ENCODE measurements around the gene ZNF646.

The ZNF646 gene

GRCh38 chr16:31064882-31065461, 9.2 kb upstream of the ZNF646 start:
- no peak overlapping the region for H2BK120ac ChIP-seq (ENCODE audit: low read depth, low read length)
- H4K91ac ChIP-seq (ENCODE audit: low read depth, low read length, poor library complexity), result no peak overlapping the region
- H2AK5ac ChIP-seq (ENCODE audit: low read depth, low read length), result no peak overlapping the region
- H3K23ac ChIP-seq (ENCODE audit: low read depth, low read length, poor library complexity), result no peak overlapping the region
- H3K18ac ChIP-seq (ENCODE audit: low read length), result no peak overlapping the region
- no peak overlapping the region for H2BK12ac ChIP-seq (ENCODE audit: low read length)
- H3K14ac ChIP-seq (ENCODE audit: low read length), result no peak overlapping the region
- WGBS, 2 donors (ENCODE audit: extremely low coverage in 2 of 2, insufficient read length in 2 of 2, insufficient replicate concordance in 1 of 2), result no CpG with 5 or more reads among the region's 4 CpGs
- peaks cover 26 to 54% of the 10 kb centered on the region in 2 donors for H3K36me3 ChIP-seq (replicated peaks in 1 of 2; ENCODE audit: control insufficient read depth in 2 of 2, insufficient read depth in 2 of 2, low read length in 2 of 2)
- H3K4ac ChIP-seq (ENCODE audit: low read length), result no peak overlapping the region
- H3K4me1 ChIP-seq (ENCODE audit: control insufficient read depth in 2 of 2, insufficient read depth in 1 of 2, low read depth in 1 of 2, low read length in 2 of 2), result peaks cover 0 to 3% of the 10 kb centered on the region in 2 donors
- H2AFZ ChIP-seq (ENCODE audit: low read length), result no peak overlapping the region
- H3K4me3 ChIP-seq (ENCODE audit: low read length in 2 of 2), result no peak overlapping the region
- no peak overlapping the region for H3K9ac ChIP-seq (ENCODE audit: low read depth, low read length, poor library complexity)
- H3K9me3 ChIP-seq (replicated peaks in 1 of 2; ENCODE audit: control insufficient read depth in 2 of 2, insufficient read depth in 1 of 2, low read depth in 1 of 2, low read length in 2 of 2), result no peaks in the 10 kb centered on the region
- H3K27ac ChIP-seq (replicated peaks; ENCODE audit: low read length), result no peak overlapping the region
- H3K4me2 ChIP-seq (ENCODE audit: insufficient read depth, low read length, poor library complexity, severe bottlenecking), result no peak overlapping the region
- H3K27me3 ChIP-seq (ENCODE audit: control insufficient read depth in 3 of 3, insufficient read depth in 3 of 3, low read depth in 1 of 3, low read length in 3 of 3), result no peaks in the 10 kb centered on the region
- H2BK5ac ChIP-seq (ENCODE audit: low read length), result no peak overlapping the region
- H3K79me1 ChIP-seq (ENCODE audit: low read depth, low read length), result peaks cover 13% of the 10 kb centered on the region
- no peak for DNase-seq (ENCODE audit: low spot score)
- H4K8ac ChIP-seq (ENCODE audit: low read depth, low read length), result no peak overlapping the region
- no peak overlapping the region for H2BK15ac ChIP-seq (ENCODE audit: low read length)

DNA sequence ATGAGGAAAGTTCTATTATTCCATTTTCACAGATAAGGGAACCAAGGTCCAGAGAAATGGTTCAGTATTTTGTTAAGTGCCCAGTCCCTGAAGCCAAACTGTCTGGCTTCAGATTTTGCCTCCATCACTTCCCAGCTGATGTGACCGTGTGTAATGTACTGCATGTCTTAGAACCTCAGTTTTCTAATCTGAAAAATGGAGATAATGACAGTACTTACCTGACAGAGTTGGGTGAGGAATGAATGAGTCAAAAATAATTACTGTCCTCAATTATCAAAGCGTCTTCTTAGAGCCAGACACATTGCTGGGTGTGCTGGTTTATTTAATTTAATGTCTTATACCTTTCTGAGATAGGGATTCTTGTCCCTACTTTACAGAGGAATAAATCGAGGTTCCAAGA, 6.9 kb upstream of the ZNF646 start:
- H2BK15ac ChIP-seq (ENCODE audit: low read length), result no peak overlapping the region
- H3K9me3 ChIP-seq (replicated peaks in 1 of 2; ENCODE audit: control insufficient read depth in 2 of 2, insufficient read depth in 1 of 2, low read depth in 1 of 2, low read length in 2 of 2), result no peaks in the 10 kb centered on the region
- peaks cover 10 to 31% of the 10 kb centered on the region in 2 donors for H3K36me3 ChIP-seq (replicated peaks in 1 of 2; ENCODE audit: control insufficient read depth in 2 of 2, insufficient read depth in 2 of 2, low read length in 2 of 2)
- H3K4me1 ChIP-seq (ENCODE audit: control insufficient read depth in 2 of 2, insufficient read depth in 1 of 2, low read depth in 1 of 2, low read length in 2 of 2), result peaks cover 4 to 6% of the 10 kb centered on the region in 2 donors
- H2BK12ac ChIP-seq (ENCODE audit: low read length), result no peak overlapping the region
- H3K79me1 ChIP-seq (ENCODE audit: low read depth, low read length), result peaks cover 13% of the 10 kb centered on the region
- H2BK120ac ChIP-seq (ENCODE audit: low read depth, low read length), result no peak overlapping the region
- H3K27ac ChIP-seq (replicated peaks; ENCODE audit: low read length), result no peak overlapping the region
- H3K14ac ChIP-seq (ENCODE audit: low read length), result no peak overlapping the region
- H3K4me3 ChIP-seq (ENCODE audit: low read length in 2 of 2), result no peak overlapping the region
- H3K23ac ChIP-seq (ENCODE audit: low read depth, low read length, poor library complexity), result no peak overlapping the region
- H2AK5ac ChIP-seq (ENCODE audit: low read depth, low read length), result no peak overlapping the region
- H3K18ac ChIP-seq (ENCODE audit: low read length), result no peak overlapping the region
- H3K27me3 ChIP-seq (ENCODE audit: control insufficient read depth in 3 of 3, insufficient read depth in 3 of 3, low read depth in 1 of 3, low read length in 3 of 3), result no peaks in the 10 kb centered on the region
- no CpG with 5 or more reads among the region's 3 CpGs for WGBS, 2 donors (ENCODE audit: extremely low coverage in 2 of 2, insufficient read length in 2 of 2, insufficient replicate concordance in 1 of 2)
- no peak overlapping the region for H2AFZ ChIP-seq (ENCODE audit: low read length)
- DNase-seq (ENCODE audit: low spot score), result no peak
- H2BK5ac ChIP-seq (ENCODE audit: low read length), result no peak overlapping the region
- no peak overlapping the region for H4K8ac ChIP-seq (ENCODE audit: low read depth, low read length)
- no peak overlapping the region for H3K4ac ChIP-seq (ENCODE audit: low read length)
- H3K9ac ChIP-seq (ENCODE audit: low read depth, low read length, poor library complexity), result no peak overlapping the region
- no peak overlapping the region for H3K4me2 ChIP-seq (ENCODE audit: insufficient read depth, low read length, poor library complexity, severe bottlenecking)
- no peak overlapping the region for H4K91ac ChIP-seq (ENCODE audit: low read depth, low read length, poor library complexity)

- H2AK5ac ChIP-seq (ENCODE audit: low read depth, low read length), result no peak overlapping the region
- H3K23ac ChIP-seq (ENCODE audit: low read depth, low read length, poor library complexity), result no peak overlapping the region
- peak overlapping the region; percentile 92 for H3K4me2 ChIP-seq (ENCODE audit: insufficient read depth, low read length, poor library complexity, severe bottlenecking)
- no CpG with 5 or more reads among the region's 4 CpGs for WGBS, 2 donors (ENCODE audit: extremely low coverage in 2 of 2, insufficient read length in 2 of 2, insufficient replicate concordance in 1 of 2)
- H3K27ac ChIP-seq (replicated peaks; ENCODE audit: low read length), result no peak overlapping the region
- H3K36me3 ChIP-seq (replicated peaks in 1 of 2; ENCODE audit: control insufficient read depth in 2 of 2, insufficient read depth in 2 of 2, low read length in 2 of 2), result peaks cover 7 to 20% of the 10 kb centered on the region in 2 donors
- H3K27me3 ChIP-seq (ENCODE audit: control insufficient read depth in 3 of 3, insufficient read depth in 3 of 3, low read depth in 1 of 3, low read length in 3 of 3), result no peaks in the 10 kb centered on the region
- peaks cover 7% of the 10 kb centered on the region for H3K79me1 ChIP-seq (ENCODE audit: low read depth, low read length)
- no peak overlapping the region for H2BK12ac ChIP-seq (ENCODE audit: low read length)
- H2BK15ac ChIP-seq (ENCODE audit: low read length), result no peak overlapping the region
- no peak overlapping the region for H2BK5ac ChIP-seq (ENCODE audit: low read length)
- no peak overlapping the region for H3K18ac ChIP-seq (ENCODE audit: low read length)
- DNase-seq (ENCODE audit: low spot score), result no peak
- no peak overlapping the region for H3K4ac ChIP-seq (ENCODE audit: low read length)
- peak overlapping the region in 1 of 2 donors; percentile 80 for H3K4me3 ChIP-seq (ENCODE audit: low read length in 2 of 2)
- H2AFZ ChIP-seq (ENCODE audit: low read length), result no peak overlapping the region
- H3K4me1 ChIP-seq (ENCODE audit: control insufficient read depth in 2 of 2, insufficient read depth in 1 of 2, low read depth in 1 of 2, low read length in 2 of 2), result peaks cover 4 to 7% of the 10 kb centered on the region in 2 donors
- H3K14ac ChIP-seq (ENCODE audit: low read length), result no peak overlapping the region
- H4K8ac ChIP-seq (ENCODE audit: low read depth, low read length), result no peak overlapping the region
- H2BK120ac ChIP-seq (ENCODE audit: low read depth, low read length), result no peak overlapping the region
- no peak overlapping the region for H3K9ac ChIP-seq (ENCODE audit: low read depth, low read length, poor library complexity)
- H4K91ac ChIP-seq (ENCODE audit: low read depth, low read length, poor library complexity), result no peak overlapping the region
- no peaks in the 10 kb centered on the region for H3K9me3 ChIP-seq (replicated peaks in 1 of 2; ENCODE audit: control insufficient read depth in 2 of 2, insufficient read depth in 1 of 2, low read depth in 1 of 2, low read length in 2 of 2)
Observed at GRCh38 chr16:31071861-31072260, 2.4 kb upstream of the ZNF646 start.

- no peak overlapping the region for H3K4ac ChIP-seq (ENCODE audit: low read length)
- peak overlapping the region; percentile 95 for H2BK5ac ChIP-seq (ENCODE audit: low read length)
- no peak overlapping the region for H2BK15ac ChIP-seq (ENCODE audit: low read length)
- H4K8ac ChIP-seq (ENCODE audit: low read depth, low read length), result no peak overlapping the region
- peak overlapping the region; percentile 91 for H3K27ac ChIP-seq (replicated peaks; ENCODE audit: low read length)
- peak overlapping the region; percentile 92 for H3K4me2 ChIP-seq (ENCODE audit: insufficient read depth, low read length, poor library complexity, severe bottlenecking)
- H3K18ac ChIP-seq (ENCODE audit: low read length), result peak overlapping the region; percentile 99
- H3K14ac ChIP-seq (ENCODE audit: low read length), result no peak overlapping the region
- H3K4me1 ChIP-seq (ENCODE audit: control insufficient read depth in 2 of 2, insufficient read depth in 1 of 2, low read depth in 1 of 2, low read length in 2 of 2), result peaks cover 4 to 7% of the 10 kb centered on the region in 2 donors
- H2AFZ ChIP-seq (ENCODE audit: low read length), result peak overlapping the region; percentile 96
- no peak overlapping the region for H2BK120ac ChIP-seq (ENCODE audit: low read depth, low read length)
- peak overlapping the region; percentile 16 for H3K23ac ChIP-seq (ENCODE audit: low read depth, low read length, poor library complexity)
- DNase-seq (ENCODE audit: low spot score), result peak; percentile 24
- no peak overlapping the region for H2AK5ac ChIP-seq (ENCODE audit: low read depth, low read length)
- no peak overlapping the region for H2BK12ac ChIP-seq (ENCODE audit: low read length)
- H3K79me1 ChIP-seq (ENCODE audit: low read depth, low read length), result peaks cover 15% of the 10 kb centered on the region
- no peaks in the 10 kb centered on the region for H3K9me3 ChIP-seq (replicated peaks in 1 of 2; ENCODE audit: control insufficient read depth in 2 of 2, insufficient read depth in 1 of 2, low read depth in 1 of 2, low read length in 2 of 2)
- no peak overlapping the region for H4K91ac ChIP-seq (ENCODE audit: low read depth, low read length, poor library complexity)
- H3K9ac ChIP-seq (ENCODE audit: low read depth, low read length, poor library complexity), result peak overlapping the region; percentile 91
- H3K27me3 ChIP-seq (ENCODE audit: control insufficient read depth in 3 of 3, insufficient read depth in 3 of 3, low read depth in 1 of 3, low read length in 3 of 3), result no peaks in the 10 kb centered on the region
- H3K36me3 ChIP-seq (replicated peaks in 1 of 2; ENCODE audit: control insufficient read depth in 2 of 2, insufficient read depth in 2 of 2, low read length in 2 of 2), result peaks cover 15 to 23% of the 10 kb centered on the region in 2 donors
- no CpG with 5 or more reads among the region's 27 CpGs for WGBS, 2 donors (ENCODE audit: extremely low coverage in 2 of 2, insufficient read length in 2 of 2, insufficient replicate concordance in 1 of 2)
- peak overlapping the region; percentile 80 to 87 for H3K4me3 ChIP-seq (ENCODE audit: low read length in 2 of 2)
Observed at GRCh38 chr16:31072540-31073141, 1.6 kb upstream of the ZNF646 start.
